Mesothelial cell of epicardium (in vitro differentiated cells): Measurements from ENCODE around the gene CDH12. TPM values are rescaled to one million over a fixed set of nuclear protein-coding genes. Genes with fewer than 3 reads are reported as not detected.

Source experiments
- DNase-seq, 2 experiments: peaks; one replicate each; pipeline ENCODE4 v3.0.0; 2021; ENCODE audit warnings: low spot score in 2 of 2; ENCODE audit not compliant: unreplicated experiment in 2 of 2
- H3K27ac Mint-ChIP-seq: 2 replicates; pipeline ENCODE4 v1.8.0; 2021; ENCODE audit warnings: mixed read lengths
- H3K27me3 Mint-ChIP-seq: 2 replicates; pipeline ENCODE4 v1.8.0; 2021; ENCODE audit warnings: low read depth, mixed read lengths
- H3K36me3 Mint-ChIP-seq: 2 replicates; pipeline ENCODE4 v1.8.0; 2021; ENCODE audit warnings: mixed read lengths
- H3K4me1 Mint-ChIP-seq: 2 replicates; pipeline ENCODE4 v1.8.0; 2021; ENCODE audit warnings: mixed read lengths
- H3K4me3 Mint-ChIP-seq: 2 replicates; pipeline ENCODE4 v1.8.0; 2021; ENCODE audit warnings: mild to moderate bottlenecking, moderate library complexity, mixed read lengths
- H3K9me3 Mint-ChIP-seq: 2 replicates; pipeline ENCODE4 v1.8.0; 2021; ENCODE audit warnings: mixed read lengths
- CTCF ChIP-seq: fragments of 200-600 bp; sonication (generic); IDR thresholded peaks from one replicate; pipeline ENCODE4 v1.5.0; 2021; ENCODE audit warnings: antibody characterized with exemption; ENCODE audit not compliant: unreplicated experiment
- total RNA-seq: library from RNA; stranded (reverse); gene quantifications from 3 replicates; pipeline ENCODE4 v1.2.1, GENCODE V29; 2021

CDH12 gene
- total RNA-seq, 1 donor from 2014 or later: 1.6 TPM

GRCh38 chr5:21919414-21920022, 933.6 kb downstream of the CDH12 start:
- no peak for DNase-seq
- peak; percentile 58 for TF ChIP-seq CTCF
- Mint-ChIP-seq H3K27me3 (peaks cover 24% of the 10 kb centered on the region), H3K9me3 (no peaks in the 10 kb centered on the region), H3K27ac (no peak overlapping the region), H3K4me1 (peaks cover 5% of the 10 kb centered on the region), H3K36me3 (no peaks in the 10 kb centered on the region), H3K4me3 (no peak overlapping the region)

DNA sequence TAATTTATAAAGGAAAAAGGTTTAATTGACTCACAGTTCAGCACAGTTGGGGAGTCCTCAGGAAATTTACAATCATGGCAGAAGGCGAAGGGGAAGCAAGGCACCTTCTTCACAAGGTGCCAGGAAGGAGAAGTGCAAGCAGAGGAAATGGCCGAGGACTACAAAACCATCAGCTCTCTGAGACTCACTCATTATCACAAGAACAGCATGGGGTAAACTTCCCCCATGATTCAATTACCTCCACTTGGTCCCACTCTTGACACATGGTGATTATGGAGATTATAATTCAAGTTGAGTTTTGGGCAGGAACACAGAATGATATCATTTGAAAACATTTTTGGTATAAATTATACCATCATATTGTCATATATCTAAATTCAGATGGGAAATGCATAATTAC, 934.7 kb downstream of the CDH12 start:
- no peaks in the 10 kb centered on the region for H3K36me3 Mint-ChIP-seq
- peaks cover 23% of the 10 kb centered on the region for H3K27me3 Mint-ChIP-seq
- H3K4me1 Mint-ChIP-seq: peaks cover 5% of the 10 kb centered on the region
- no peak overlapping the region for H3K4me3 Mint-ChIP-seq
- no peak for DNase-seq
- H3K9me3 Mint-ChIP-seq: no peaks in the 10 kb centered on the region
- no peak overlapping the region for H3K27ac Mint-ChIP-seq
- TF ChIP-seq CTCF: no peak

DNA sequence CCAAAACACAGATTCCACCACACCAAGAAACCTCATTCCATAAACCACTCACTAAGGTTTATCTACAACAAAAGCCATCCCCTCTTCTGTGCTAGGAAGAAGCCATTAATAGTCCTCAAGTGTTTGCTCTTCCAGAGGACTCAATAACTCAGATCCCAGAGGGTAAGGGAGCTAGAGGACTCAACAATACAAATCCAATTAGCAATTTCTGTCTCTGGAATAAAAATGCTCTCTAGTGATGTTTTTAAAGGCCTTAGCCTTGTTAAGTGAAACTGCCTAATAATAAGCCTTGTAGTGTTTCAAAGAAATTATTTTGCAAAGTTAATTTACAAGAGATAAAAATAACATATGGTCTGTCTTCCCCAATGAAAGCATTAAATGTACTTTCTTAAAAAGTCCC, 942.4 kb downstream of the CDH12 start:
- H3K27ac Mint-ChIP-seq: no peak overlapping the region

DNA sequence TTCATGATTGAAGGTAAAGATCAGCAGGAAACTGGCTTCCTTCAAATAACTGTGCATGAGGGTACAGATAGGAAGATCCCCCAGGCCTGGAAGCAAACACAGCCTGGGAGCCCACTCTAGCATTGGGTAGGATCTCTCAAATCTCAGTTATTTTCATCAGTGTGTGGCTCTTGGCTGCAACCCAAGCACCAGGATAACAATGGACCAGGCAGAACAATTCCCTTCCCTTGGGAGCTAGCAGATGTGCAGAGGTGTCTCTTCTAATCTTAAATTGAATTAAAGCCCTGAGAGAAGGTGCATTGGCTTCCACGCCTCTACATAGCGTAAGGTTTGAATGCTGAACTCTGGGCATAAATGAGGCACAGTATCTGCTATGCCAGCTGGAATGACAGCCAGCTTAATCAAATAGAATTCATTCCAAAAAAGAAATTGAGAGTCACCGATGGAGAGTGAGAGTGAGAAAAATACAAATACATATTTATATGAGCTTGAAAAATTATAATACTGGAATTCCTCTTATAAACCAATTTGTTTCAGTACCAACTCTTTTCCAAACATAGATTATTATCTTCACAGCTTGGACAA, 957.3 kb downstream of the CDH12 start:
- Mint-ChIP-seq H3K4me1 (peaks cover 7% of the 10 kb centered on the region), H3K4me3 (no peak overlapping the region), H3K27me3 (peaks cover 32% of the 10 kb centered on the region), H3K36me3 (no peaks in the 10 kb centered on the region), H3K9me3 (no peaks in the 10 kb centered on the region), H3K27ac (no peak overlapping the region)
- no peak for DNase-seq
- no peak for TF ChIP-seq CTCF

More for the DNA sequence above, 942.4 kb downstream of the CDH12 start:
- Mint-ChIP-seq H3K27me3 (peaks cover 32% of the 10 kb centered on the region), H3K9me3 (no peaks in the 10 kb centered on the region), H3K4me3 (no peak overlapping the region), H3K4me1 (no peaks in the 10 kb centered on the region), H3K36me3 (no peaks in the 10 kb centered on the region)
- DNase-seq: no peak
- no peak for TF ChIP-seq CTCF

GRCh38 chr5:21893161-21893560, 960.0 kb downstream of the CDH12 start:
- DNase-seq: no peak
- no peak overlapping the region for H3K4me3 Mint-ChIP-seq
- no peaks in the 10 kb centered on the region for H3K36me3 Mint-ChIP-seq
- H3K4me1 Mint-ChIP-seq: peaks cover 18% of the 10 kb centered on the region
- H3K27me3 Mint-ChIP-seq: peaks cover 25% of the 10 kb centered on the region
- no peak for TF ChIP-seq CTCF
- H3K9me3 Mint-ChIP-seq: no peaks in the 10 kb centered on the region
- no peak overlapping the region for H3K27ac Mint-ChIP-seq
